DMS53 treated with DMSO at 0.1 percent for 48 hours (cell line): ENCODE data around the gene TK2.
"Not testable (repeated sequence)": the region's sequence is repeated elsewhere in the genome, so short reads cannot be mapped to it uniquely, and the experiment has no call there.

Experiments used
- DNase-seq: peaks from one replicate; lab custom pipeline; 2025; ENCODE audit not compliant: unreplicated experiment; lab: John Stamatoyannopoulos, UW

The TK2 gene

DNA sequence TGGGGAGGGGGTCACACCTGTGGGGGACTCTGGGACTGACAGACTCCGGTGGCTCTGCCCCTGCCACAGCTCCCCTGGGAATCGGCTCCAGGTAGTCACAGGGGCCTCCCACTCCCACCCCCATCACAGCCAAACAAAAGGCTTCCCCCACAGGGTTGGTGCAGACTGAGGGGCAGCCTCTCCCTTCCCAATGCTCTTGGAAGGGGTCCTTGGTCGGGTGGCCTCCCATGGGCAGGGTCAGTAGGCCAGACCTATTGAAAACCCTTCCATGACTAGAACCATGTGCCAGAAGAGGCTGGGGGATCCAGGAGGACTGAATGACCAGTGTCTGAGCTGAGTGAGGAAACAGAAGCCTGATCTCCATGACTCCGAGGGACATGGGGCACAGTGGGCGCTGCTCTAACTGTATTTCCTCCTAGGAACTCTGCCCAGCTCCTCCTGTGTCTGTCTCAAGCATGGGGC, 28.6 kb downstream of the TK2 start:
- no peak for DNase-seq

DNA sequence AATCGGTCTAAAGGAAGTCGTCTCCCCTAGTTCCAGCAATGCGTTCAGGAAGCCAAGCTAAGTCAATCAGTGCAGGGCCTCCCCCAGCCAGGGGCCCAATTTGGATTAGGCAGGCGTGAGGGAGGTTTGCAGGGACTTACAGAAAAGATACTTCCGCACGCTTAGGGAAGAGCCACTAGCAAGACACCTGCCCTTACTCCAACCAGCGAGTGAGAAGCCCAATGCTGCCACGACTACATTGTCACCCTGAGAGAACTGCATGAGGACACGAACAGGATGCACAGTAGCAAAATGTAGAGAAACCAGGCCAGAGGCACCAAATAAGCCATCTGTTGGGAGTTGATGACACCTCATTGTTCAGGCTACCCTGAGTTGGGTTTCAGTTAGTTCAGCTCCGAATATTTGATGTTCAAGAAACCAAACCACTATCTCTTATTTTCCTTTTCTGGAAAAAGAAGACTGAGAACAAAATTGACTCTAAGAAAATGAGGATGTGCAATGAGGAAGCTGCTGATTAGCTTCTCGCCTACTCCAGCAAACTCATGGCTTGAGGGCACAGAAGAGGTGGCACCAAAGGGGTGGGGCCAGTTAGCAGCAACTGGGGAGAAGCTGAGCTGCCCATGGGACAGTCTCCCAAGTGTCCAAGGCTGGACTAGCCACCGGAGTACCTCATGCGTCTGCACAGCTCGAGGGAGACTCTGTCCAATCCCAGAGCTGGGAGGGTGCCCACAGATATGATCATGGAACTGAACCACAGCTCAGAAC, 29.3 kb downstream of the TK2 start:
- no peak for DNase-seq

DNA sequence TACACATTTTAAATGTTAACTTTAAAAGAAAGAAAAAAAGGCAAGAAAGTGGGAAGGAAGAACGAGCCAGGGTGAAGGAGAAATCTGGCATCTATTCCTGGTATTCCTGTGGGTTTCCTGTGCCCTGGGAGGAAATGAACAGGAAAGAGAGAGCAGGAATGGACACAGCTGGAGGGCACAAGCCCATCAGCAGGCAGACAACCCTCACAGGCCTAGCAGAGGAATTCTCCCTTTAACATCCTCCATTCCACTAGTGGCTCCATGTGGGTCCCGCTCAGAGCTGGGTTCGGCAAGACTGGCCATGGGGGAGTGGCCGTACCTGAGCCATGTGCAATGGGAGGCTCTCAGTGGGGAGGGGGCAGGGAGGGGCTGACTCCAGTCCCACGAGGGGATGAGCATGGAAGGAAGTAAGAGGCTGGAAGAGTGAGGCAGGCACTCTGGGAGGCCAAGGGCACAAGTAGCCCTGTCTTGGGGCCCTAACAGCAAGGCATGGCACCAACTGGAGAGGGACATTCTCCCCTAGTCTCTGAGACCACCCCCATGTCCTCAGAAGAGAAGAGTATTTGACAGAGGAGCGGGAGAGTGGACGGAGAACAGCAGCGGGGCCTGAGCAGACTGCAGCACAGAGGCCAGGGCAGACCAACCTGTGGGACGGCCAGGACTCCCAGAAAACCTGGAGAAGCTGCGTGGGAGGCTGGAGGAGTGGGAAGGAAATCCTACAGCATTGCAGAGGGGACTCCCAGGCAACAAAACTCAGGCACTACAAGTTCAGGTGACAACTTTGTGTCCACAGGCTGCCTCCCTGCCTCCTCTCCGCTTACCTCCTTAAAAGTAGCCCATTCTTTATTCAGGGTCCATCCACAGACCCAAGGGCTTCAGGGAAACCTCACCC, 30.2 kb downstream of the TK2 start:
- DNase-seq = no peak

DNA sequence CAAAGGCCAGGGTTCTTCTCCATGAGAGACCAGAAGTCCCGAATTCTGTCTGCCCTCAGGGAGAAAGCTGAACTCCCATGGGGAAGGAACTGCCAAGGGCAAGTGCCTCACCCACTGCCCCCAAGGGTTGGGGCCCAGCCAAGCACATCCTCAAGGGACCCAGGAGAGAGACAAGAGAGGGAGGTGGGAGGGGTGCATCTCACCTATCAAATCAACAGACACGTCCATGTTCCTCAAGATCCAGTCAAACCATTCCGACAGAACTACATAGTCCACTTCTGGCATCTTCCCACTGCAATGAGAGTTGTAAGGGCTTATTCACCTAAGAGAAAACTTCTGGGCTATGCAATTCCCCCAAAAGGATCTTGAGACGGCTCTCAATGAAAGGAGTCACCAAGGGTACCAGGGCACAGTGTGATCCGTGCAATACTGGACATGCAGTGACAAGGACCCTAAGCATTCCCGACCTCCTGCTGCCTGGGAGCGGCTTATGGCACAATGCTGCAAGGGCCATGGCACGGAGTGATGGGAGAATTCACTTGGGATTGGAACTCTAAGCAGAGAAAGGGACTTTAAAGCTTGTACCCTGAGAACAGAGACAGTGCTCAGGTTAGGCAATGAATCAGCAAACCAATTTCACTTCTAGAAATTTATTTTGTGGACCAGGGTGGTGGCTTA, 32.2 kb downstream of the TK2 start:
- no peak for DNase-seq

DNA sequence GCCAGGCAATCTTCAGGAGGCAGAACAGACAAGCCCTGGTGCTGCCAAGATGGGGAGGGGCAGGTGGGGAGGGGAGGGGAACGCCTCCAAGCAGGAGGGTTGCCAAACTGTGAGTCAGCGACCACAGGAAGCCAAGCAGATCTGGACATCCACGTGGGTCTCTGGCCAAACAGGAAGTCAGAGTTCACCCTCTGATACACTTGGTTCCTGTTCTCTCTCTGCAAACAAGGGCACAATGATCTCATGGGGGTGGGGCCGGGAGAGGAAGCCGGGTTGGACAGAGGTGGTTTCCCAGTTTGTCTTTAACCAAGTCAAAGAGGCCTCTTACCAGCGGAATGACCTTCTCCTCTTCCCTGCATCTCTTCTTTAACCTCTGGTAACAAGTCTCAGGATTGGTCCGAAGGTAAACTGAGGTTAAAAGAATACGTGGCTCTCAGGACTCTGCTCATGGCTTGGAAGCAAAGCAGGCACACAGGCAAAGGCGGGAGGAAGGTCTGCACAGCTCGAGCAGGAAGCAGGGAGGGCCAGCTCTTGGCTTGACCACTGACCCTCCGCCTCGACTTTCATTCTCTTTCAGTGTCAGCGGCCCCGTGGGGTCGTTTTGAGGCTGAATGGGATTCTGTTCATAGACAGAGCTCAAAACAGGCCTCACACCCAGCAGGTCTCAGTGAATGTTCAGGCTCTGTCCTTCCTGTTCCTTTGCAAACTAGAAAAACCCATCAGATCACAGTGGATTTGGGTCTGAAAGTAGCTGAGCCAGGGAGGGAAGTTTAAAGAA, 32.9 kb downstream of the TK2 start:
- peak; percentile 96 for DNase-seq

DNA sequence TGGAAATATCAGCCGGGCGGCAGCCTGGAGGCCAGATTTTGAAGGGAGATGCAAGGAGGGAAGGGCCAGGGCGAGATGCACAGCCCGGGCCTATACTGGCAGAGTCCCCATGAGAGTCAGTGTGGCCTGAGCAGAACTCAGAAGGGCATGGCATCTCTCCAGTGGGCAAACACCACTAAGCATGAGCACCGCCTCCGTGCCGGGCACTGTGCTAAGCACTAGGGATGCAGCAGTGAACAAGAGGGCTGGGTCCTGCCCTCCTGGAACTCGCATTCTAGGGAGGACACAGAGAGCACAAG, 33.5 kb downstream of the TK2 start:
- DNase-seq = no peak

DNA sequence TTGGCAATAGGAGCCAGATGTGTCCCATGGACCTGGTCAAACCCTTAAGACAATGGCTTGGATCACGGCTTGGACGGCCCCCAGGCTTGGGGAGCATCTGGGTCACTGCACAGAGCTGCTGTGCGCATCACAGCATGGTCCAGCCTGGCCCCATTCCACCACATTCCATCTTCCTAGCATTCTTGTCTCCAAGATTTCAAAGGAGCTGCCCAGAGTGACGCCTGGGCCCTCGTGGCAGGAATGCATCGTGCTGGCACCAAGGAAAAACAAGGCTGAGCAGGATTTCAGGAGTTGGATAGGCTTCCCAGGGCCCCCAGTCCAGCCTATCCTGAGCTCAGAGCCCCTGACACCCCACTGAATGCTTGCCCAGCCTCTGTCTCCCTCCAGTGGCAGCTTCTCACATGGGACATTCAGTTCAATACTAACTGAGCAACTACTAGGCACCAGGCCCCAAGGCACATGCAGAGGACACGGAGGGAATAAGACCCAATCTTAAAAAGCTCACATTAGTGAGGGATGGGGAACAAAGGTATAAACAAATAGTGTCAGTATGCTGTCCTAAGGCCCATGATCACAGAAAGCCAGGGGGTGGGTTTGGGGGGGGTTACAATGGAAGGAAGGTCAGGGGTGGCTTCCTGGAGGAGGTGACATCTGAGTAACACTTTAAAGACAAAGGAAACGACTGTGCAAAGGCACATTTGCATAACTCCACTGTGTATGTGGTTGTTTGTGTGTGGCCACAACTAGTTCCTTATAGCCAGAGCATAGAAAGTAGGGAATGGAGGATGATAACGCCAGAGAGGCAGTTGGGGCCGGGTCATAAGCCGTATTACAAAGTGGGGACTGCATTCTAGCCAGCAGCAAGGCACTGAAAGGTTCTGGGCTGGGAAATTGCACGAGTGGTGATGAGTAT, 34.1 kb downstream of the TK2 start:
- no peak for DNase-seq

DNA sequence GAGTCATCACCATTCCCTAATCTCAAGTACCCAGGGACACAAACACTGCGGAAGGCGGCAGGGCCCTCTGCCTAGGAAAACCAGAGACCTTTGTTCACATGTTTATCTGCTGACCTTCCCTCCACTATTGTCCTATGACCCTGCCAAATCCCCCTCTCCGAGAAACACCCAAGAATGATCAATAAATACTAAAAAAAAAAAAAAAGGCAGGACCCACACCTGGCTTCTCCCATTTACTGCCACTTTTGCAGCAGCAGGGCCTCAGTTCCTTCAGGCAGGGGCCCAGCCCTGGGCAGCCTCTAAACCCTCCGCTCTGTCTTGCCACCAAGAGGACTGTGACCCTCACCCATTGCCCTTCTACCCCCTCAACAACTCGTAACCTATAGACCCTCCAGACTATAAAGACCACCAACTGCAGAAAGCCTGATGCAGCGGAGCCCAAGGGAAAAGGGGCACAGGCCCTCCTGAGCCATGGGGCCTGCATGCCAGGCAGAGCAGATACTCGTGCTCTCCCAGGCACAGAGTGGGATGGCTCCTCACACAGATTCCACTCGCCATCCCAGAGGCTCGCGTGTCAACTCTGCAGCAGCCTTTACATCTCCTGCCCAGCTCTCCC, 34.8 kb downstream of the TK2 start:
- not testable (repeated sequence) for DNase-seq

DNA sequence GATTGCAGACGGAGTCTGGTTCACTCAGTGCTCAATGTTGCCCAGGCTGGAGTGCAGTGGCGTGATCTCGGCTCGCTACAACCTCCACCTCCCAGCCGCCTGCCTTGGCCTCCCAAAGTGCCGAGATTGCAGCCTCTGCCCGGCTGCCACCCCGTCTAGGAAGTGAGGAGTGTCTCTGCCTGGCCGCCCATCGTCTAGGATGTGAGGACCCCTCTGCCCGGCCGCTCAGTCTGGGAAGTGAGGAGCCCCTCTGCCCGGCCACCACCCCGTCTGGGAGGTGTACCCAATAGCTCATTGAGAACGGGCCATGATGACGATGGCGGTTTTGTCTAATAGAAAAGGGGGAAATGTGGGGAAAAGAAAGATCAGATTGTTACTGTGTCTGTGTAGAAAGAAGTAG, 35.5 kb downstream of the TK2 start:
- not testable (repeated sequence) for DNase-seq

DNA sequence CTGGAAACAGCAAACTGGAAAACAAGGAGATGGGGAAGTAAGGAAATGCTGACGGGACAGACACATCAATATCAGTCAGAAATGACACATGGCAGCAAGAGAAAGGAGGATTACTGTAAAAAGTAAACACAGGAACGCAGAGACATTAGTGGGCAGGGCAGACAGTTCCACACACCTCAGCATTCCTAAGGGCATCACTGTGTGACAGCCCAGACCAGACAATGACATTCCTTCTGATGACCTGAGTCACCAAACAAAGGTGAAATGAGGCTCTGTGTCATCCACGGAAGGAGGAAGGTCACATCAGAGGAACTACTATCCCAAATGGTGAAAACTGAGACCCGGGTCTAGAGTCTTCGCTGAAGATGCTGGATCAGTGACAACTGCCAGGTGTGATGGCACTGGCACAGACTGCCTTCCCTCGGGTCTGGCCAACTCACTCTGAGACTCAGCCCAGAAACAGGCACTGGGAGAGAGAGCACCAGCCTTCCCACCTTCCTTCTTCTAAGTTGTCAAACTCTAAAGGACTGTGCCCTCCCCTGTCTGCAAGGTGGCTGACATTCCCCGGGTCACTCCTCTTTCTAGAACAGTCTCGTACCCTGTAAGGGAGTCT, 36.7 kb downstream of the TK2 start:
- DNase-seq = no peak

DNA sequence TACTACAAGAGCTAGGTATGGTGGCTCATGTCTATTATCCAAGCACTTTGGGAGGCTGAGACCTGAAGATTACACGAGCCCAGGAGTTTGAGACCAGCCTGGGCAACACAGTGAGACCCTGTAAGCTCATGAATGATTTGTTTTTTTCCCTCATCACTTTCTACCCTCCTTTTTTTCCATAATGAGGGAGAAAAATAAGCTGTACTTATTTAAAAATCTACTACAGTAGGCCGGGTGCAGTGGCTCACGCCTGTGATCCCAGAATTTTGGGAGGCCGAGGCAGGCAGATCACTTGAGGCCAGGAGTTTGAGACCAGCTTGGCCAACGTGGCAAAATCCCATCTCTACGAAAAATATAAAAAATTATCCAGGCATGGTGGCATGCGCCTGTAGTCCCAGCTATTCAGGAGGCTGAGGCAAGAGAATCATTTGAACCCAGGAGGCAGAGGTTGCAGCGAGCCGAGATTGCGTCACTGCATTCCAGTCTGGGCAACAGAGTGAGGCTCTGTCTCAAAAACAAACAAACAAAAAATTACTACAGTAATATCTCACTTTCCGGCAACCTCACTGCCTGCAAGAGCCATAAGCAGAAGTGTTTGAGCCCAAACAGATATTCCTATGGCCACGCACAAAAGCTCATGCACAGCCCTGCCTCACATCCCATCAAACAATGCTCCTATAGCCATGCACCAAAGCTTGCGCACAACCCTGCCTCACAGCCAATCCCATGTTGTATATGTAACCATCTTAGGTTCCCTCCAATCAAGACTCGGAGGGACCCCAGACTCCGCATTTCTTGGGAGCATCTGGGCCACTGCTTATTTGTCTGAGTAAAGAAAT, 37.4 kb downstream of the TK2 start:
- no peak for DNase-seq

DNA sequence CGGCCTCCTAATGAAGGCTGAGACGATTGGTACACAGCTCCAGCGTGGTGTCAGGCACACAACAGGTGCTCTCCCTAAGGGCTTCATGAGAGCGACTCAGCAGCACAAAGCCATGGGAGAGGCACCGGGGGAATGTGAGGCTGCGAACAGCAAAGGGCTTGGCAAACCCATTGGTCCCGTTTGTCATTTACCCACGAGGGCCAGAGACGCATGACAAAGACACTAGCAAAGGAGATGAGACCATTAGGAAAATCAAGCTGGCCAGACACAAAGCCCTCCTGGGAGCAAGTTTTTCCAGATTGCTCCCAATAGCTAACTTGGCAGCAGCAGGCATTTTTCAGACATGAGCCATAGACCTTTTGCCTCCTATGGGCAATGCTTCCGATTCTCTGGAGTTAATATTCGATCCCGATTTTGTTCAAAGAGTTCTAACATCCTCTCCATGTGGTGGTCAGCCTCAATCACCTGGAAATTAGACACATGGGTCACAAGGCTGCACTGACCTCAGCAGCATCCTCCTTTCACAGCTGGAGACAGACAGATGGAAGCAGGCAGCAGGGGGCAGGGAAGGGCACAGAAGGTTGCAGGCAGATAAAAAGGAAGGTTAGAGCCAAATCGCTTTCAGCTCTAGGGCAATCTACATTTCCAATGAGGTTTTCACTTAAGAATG, 38.2 kb downstream of the TK2 start:
- DNase-seq = no peak

DNA sequence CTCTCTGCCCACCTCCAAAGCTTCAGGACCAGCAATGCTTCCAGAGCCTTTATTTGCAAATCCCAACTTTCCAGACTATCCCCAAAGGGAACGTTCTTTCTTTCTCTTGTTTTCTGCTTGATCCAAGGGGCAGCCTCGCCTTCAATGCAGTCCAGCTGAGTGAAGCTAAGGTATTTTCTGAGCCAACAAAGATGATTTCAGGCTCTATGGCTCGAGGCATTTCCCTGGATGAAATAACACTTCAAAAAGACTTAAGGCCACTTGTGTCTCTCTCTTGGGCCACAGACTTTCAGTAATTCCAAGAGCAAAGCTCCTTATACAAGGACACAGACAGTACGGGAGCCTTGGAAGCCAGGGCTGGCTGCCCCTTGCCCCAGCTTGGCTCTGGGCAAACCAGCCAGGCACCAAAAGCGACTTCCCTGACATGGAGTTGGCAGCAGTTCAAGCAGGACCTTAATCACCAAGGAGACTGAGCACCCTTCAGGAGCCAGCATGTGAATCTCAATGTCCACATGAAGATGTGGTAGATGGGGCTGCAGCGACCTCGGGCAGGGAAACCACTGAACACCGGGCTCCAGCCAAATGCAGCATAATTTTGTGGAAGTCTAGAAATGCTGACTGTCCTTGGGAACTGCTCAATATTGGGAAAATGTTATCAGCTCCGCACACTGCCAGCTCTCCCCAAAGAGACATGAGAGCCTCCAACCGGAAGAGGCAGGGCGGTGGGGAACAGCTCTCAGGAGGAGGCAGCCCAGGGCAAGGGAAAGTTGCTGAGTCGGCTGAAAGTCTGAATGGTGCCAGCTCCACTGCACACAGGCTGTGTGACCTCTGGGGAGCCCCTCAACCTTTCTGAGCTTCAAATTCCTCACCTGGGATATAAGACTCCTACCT, 39.0 kb downstream of the TK2 start:
- no peak for DNase-seq

DNA sequence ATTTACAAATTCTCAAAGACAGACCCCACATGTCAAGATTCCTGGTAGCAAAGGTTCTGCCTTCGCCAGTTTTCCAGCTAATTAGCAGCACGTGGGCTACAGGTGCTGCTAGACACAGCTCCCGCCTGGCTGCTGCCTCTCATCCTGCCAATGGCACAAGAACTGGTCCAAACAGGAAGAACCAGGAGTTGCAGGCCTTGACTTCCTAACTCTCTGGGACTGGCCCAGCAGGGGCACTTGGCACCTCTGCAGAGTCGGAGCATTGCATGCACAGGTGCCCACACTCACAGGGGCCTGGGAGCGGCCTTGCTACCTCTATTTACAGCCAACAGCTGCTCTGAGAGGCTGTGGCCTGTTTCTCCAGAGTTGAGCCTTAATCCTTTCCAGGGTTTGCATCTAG, 39.6 kb downstream of the TK2 start:
- DNase-seq = no peak

DNA sequence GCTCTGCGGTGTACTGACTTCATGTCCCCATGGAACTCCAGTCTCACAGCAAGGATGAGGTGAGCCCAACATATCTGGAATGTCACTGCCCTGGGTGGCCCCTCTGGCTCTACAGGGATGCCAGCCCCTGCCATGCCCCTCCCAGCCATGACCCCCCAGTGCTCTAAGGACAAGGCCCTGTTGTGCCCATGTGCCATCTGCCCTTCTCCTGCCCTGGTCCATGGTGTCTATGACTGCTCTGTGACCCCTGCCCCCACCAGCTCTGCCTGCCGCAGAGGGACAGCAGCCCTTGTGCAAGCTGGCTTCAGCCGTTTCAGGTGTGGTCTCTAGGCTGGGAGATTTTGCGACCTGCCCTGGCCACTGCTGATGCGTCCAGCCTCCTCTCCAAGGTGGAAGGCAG, 40.3 kb downstream of the TK2 start:
- no peak for DNase-seq

DNA sequence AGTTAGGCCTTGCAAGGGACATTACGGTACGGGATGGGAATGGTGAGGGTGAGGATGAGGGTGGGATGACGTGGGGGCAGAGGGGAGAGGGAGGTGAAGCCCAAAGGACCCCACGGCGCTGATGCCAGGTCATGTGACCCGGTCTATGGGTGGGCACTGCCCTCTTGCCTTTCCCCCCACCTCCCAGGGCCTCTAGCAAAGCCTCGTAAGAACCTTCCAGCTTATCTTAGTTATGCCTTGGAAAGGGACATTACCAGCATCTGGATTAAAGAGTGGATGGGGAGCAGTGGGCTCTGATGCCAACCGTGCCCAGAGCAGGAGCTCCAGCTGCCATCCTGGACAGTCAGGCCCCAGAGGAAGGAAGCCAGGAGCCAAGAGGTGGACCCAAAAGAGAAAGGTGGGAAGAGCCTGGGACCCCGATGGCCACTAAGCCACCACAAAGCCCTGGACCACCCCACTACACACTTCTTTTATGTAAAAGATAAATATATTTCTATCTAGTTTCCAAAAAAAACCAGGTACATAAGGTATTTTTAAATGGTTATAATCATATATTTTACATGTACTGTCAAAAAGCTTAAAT, 40.9 kb downstream of the TK2 start:
- no peak for DNase-seq
